Renal cortical epithelial cell (primary cell): ENCODE data around the gene PLCG2. TPM values are rescaled to one million over a fixed set of nuclear protein-coding genes. Genes with fewer than 3 reads are reported as not detected.

Experiments used
- DNase-seq: peaks from one replicate; pipeline ENCODE4 v3.0.0-alpha.2; 2011; ENCODE audit warnings: low read depth
- total RNA-seq: library from RNA; depleted of rRNA; stranded (reverse); fragments of >200 nt; gene quantifications from 2 replicates; pipeline ENCODE4 v1.2.3, GENCODE V29; 2014

PLCG2 gene
- total RNA-seq, 1 donor from 2014 or later, result 20.5 TPM

DNA sequence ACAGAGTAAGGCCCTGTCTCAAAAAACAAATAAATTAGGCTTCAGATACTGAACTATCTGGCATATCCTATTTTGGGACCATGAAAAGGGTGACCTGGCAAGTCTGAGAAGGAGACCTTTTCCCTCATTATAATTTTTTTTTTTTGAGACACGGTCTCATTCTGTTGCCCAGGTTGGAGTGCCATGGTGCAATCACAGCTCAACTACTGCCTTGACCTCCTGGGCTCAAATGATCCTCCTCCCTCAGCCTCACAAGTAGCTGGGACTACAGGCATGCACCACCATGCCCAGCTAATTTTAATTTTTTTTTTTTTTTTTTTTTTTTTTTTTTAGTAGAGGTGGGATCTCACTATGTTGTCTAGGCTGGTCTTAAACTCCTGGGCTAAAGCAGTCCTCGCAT is 37.3 kb downstream of the PLCG2 start:
- DNase-seq, result no peak

DNA sequence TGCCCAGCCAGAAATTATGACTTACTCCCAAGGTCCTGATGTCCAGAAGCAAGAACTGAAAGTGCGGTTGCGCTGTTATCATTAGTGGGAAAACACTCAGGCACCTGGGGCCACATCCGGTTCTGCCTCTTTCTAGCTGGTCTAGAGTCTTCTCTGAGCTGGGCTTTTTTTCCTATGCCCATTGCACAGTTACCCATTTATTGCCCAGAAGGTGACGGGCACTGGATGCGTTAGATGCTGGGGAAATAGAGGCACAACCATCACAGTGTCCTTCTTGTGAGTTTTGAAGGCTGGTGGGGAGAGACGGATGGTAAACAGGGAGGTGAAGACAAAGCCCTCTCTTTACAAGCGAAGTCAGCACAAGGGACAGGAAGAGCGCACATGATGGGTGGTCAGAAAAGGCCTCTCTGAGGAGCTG is 37.7 kb downstream of the PLCG2 start:
- no peak for DNase-seq

DNA sequence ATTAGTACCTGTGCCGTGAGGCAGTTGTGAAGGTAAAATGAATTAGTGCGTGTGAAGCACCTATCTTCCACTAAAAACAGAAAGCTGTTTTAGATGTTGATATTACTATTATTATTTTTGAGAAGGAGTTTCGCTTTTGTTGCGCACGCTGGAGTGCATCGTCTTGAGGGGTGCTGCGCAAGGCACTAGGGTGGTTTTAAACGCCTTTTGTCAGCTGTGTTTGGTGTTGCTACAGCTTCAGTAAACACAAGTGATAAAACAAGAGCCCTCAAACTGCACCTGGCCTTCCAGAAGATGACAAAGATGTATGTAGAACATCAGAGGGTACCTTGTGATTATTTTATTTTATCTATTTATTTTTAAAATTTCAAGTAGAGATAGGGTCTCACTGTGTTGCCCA is 38.2 kb downstream of the PLCG2 start:
- DNase-seq, result no peak

DNA sequence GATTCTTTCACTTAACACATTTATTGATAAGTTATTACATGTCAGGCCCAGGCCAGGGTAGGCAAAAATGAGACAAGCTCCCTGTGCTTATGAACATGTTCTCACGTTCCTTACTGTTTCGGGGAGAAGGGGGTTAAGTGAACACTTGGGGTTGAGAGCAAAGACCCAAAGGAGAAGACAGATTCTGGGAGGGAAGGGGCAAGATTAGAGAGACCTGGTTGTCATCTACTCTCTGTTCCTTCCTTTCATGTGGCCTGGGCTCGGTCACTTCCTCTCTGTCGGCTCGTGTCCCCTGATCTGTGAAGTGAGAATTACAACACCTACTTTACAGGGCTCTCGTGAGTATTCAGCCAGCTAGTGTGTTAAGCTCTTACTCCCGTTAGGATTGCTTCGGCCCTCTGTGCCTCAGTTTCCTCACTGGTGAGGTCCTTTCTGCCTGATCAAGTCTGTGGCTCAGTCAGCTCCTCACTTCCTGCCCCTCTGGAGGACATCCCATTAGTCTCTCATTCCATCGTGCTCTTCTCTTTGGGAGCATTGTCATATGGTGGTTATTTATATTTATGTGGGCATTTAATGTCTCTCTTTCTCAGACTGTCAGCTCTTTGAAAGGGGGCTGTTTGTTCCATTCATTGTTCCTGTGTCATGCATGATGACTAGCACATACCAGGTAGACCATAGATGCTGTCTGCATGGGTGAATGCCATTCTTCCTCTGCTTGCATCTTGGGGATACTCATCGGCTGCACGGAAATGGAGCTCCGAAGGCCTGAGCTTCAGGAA is 38.9 kb downstream of the PLCG2 start:
- DNase-seq, result no peak

DNA sequence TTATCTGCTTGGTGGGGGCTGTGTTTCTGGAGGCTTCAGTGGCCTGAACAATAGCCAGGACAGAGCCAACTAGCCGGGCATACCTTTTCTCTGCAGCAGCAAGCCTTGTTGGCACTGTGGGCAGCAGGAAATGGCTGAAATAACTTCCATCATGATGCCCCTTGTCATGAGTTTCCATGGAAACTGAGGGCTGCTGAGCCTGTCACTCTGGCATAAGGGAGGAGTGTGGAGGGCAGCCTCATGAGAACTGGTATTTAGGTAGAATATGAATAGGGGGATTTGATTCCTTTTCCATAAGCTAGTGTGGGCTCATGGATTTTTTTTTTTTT is 39.4 kb downstream of the PLCG2 start:
- no peak for DNase-seq

DNA sequence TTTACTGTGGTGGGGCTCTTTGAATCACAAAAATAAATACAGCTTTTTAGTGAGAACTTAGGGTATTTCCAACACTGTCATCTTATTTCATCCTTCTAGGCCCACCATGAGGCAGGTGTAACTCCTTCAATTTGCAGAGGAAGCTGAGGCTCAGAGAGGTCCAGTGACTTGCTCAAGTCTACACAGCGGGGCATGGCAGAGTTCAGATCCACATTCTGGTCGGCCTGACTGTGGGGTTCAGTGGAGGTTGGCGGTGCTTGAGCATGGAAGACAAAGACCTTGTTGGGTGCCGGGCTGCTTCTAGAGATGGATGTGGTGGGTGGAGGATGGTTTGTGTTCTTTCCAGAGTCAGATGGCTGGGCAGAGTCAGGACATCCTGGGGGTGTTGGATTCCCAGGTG is 39.8 kb downstream of the PLCG2 start:
- no peak for DNase-seq

DNA sequence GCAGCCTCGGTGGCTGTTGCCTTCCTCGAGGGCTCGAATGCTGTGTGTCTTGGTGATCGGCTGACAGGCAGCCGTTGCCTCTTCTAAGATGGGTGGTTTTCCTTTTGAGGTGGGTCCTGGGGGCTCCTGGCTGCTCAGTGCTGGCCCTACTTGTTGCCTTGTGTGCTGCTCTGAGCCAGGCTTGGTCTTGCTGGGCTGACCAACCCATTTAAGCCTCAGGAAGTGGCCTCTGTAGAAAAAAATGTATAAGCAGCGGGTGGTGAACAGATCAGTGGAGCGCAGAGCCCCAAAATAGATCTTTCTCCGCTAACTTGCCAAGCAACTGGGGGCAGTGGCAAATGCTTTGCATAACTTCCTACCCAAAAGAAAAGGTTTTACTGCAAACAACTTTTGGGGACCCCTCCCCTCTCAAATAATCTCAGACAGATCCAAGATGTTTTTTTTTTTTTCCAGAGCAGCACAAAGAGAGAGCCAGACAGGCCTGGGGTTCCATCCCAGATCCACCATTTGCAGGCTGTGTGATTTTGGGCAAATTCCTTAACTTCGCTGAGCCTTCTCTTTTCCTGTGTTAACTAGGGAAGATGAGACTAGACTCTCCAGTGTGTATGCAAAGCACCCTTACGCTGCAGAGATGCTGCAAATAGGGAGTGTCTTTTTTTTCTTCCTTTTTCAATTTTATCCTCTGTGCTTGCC is 42.5 kb downstream of the PLCG2 start:
- no peak for DNase-seq

DNA sequence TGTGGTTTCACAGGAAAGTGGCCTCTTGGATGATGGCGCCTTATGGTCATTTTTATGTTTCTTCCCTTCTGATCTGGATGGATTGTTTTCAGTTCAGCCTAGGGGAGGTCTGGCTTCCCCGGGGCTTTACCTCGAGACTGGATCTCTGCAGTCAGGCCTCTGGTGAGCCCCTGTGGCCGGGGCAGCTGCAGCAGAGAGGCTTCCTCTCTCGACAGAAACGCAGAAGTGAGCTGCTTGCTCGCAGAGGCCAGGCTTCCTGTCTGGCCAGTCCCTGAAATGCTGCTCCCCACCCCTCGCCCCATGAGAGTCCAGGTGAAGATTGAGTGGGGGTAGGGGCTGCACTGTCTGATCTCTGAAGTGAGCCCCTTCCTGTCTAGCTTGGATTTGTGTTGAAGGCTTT is 44.0 kb downstream of the PLCG2 start:
- no peak for DNase-seq

DNA sequence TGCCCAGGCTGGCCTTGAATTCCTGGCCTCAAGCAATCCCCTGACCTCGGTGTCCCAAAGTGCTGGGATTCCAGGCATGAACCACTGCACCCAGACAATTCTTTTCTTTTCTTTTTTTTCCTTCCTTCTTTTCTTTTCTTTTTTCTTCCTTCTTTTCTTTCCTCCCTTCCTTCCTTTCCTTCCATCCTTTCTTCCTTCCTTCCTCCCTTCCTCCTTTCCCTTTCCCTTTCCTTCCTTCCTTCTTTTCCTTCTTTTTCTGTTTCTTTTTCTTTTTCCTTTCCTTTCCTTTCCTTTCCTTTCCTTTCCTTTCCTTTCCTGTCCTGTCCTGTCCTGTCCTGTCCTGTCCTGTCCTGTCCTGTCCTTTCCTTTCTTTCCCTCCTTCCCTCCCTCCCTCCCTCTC is 44.6 kb downstream of the PLCG2 start:
- DNase-seq, result no peak

DNA sequence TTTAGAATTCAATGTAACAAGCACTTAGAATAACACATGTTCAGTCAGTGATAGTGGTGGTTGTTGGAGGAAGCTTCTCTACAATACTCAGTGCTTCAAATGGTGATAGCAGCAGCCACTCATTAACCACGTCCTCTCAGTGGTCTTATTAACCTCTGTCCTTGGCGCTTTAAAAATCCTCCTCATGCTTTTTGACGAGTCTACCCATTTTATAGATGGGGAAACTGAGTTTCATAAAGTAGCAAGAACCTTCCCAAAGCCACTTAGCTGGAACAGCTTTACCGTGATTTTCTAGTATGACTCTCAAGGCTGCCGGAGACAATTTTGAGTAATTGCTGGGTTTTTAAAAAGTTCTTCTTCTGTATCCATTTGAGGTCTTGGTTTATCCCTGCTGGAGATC is 47.4 kb downstream of the PLCG2 start:
- no peak for DNase-seq

DNA sequence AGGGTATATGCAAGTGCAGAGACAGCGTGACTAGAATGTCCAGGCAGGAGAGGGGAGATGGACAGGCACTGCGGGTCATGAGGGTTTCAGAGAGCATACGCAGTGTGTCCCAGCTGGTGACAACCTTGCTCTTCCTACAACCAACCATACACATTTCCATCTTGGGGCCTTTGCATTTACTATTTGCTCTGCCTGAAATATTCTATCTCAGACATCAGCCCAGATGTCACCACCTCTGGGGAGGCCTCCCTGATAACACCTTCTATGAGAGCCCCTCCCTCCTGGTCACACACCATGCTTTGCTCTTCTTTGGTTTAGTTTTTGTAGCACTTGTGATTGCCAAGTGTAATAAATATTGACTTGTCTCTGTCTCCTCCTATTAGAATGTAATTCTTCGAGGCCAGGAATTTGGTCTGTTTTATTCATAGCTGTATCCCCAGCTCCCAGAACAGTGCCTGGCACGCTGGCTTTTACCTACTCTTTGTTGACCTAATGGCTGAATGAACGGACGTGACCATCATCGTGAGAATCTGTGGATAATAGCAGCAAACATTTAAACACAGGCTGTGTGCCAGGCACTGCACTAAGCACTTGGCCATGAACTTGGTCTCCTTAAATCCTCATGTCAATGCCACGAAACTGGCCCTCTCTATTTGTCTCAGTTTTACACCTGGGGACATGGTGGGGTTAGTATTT is 51.9 kb downstream of the PLCG2 start:
- DNase-seq, result no peak

DNA sequence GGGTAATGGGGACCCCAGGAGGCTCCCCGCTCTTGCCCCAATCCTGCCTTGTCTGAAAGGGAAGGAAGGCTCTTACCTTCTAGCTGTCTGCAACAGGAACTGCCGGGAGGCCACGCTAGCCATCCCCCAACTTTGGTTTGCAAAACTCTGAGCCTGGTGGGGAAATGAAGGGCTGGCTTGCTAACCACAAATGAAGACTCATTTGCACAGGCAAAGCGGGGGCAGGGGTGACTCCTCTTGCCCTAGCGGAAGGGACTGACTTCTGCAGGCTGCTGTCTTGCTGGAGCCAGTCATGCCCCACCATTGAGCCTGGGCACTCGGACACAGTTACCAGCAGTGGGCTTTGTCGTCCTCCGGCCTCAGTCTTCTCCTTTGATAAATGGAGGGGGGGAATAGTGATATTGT is 52.6 kb downstream of the PLCG2 start:
- DNase-seq, result no peak

DNA sequence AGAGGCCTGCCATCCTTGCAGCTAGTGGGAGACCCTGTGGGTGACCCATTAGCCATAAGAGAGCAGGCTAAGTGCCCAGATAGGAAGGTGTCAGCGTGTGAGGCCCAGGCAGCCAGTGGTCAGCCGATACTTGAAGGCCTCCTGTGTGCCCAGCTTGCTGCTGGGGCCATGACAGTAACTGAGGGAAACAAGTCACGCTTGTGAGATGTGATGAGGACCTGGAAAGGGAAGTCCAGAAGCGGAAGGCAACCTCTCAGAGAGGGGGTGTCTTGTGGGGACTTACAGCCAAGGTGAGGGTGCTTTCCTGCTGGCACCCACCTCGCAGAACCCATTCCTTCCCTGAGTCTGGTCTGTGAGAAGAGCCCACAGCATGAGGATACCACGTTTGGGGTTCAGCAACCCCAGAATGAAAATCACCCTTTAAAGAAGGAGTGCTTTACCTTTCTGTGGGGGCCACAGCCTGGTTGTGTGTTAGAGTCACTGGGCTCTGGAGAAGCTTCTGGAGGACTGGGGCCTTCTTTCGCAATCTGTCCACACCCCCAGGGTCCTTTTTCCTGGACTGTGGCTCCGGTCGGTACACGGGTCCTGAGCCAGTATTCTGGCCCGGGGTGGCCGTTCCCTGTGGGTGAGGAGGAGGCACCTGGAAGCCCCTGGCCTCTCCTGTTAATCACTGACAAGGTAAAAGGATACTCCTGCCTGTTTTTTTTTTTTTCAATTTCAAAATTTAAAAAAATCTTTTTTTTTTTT is 53.9 kb downstream of the PLCG2 start:
- DNase-seq, result no peak

DNA sequence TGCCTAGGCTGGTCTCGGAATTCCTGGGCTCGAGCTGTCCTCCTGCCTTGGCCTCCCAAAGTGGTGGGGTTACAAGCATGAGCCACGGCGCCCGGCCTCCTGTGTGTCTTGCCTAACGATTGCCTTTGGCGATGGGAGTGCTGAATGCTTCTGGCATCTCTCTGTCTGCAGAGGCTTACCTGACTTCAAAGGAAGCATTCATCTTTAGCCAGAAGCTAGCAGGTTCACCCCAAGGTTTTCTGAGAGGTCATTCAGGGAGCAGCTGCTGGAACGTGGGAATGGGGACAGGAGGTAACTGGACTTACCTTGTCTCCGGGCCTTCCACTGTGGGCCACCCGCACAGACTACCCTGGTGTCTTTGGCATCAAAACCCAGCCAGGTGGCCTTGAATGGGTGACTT is 54.7 kb downstream of the PLCG2 start:
- DNase-seq, result no peak

DNA sequence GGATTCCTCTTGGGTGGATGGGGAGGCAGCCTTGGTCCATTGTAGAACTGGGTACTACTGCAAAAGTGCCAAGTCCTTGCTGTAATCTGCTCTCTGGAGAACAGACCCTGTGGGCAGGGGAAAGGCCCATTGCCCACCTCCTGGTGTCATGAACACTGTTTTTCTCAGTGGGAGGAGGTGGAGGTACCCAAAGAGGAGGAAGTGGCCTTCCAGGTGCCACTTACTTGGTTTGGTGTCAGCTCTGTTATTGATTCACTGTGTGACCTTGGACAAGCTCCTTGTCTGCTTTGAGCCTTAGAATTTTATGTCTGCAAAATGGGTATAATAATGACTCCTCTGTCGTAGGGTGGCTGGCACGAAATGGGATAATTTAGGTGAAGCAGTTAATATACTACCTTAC is 55.8 kb downstream of the PLCG2 start:
- DNase-seq, result no peak

DNA sequence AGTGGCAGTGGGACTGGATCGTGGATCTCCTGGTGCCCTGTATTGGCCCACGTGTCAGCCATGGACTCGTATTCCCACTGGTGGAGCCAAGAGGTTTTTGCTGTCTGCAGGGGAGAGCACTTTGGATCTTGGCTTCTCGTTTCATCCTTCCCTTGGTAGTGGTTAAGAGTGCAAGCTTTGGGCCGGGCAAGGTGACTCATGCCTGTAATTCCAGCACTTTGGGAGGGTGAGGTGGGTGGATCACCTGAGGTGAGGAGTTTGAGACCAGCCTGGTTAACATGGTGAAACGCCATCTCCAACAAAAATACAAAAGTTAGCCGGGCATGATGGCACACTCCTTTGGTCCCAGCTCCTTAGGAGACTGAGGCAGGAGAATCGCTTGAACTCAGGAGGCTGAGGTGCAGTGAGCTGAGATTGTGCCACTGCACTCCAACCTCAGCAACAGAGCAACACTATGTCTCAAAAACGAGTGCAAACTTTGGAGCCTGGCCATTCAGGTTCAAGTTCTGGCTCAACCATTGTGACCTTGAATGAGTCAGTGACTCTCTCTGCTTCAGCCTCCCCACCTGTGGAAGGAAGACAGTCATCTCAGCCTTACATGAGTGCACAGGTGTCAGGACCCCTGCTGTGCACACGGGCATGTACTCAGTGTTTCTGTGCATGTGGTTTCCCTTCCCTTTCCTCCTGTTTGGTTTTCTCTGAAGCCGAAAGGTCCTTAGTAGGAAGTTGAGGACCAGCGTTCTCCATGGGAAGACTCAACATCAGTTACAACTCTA is 57.4 kb downstream of the PLCG2 start:
- DNase-seq, result peak; percentile 23

DNA sequence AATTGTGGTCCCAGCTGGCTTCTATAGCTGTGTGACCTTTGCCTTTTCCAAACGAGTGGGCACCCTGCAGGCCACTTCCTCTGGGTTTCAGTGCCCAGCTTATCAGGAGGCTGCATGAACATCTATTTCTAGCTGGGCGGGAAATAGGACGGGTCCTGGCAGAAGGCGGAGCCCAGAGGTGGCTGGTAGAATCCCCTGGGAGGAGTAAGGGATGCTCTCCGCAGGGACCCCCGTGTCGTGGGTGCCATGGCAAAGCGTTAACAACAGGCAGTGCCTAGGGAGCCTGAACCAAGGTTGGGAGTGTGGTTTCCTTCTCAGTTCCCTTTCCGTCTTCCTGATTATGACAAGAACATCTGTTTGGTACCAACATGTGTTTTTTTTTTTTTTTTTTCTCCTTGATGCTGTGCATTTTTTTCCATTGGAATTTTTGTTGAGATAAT is 58.2 kb downstream of the PLCG2 start:
- no peak for DNase-seq

DNA sequence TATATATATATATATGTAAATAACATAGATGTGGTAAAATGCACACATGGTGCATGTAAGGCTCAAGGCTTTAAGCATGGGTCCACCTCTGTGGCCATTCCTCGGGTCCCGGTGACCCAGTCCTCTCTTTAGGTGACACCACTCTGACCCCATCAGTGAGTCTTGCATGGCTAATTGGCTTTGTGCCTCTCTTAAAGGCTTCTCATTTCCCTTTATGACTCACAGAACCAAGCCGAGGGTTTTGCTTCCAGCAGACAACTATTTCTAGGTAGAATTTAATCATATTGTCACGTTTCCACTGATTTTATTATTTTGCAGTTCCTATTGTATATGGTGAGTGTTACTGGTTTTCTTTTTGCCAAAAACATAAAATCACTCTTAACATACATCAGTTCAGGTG is 59.7 kb downstream of the PLCG2 start:
- peak; percentile 60 for DNase-seq

DNA sequence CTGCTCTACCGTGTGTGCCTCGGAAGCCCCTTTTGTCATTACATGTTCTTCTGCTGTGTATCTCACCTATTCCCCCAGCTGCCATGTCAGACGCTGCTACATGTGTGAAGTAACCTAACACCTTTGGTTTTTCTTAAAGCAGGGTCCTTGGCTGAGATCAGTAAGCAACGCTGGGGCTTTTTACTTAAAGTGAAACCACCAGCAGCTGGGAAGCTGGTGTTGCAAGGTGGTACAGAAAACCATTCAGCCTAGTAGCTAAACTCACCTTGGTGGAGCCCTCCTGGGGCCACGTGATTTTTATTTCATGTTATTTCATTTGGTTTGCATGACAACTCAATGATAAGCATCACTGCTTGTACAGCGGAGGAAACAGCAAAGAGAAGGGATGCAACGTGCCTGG is 62.6 kb downstream of the PLCG2 start:
- DNase-seq, result no peak

DNA sequence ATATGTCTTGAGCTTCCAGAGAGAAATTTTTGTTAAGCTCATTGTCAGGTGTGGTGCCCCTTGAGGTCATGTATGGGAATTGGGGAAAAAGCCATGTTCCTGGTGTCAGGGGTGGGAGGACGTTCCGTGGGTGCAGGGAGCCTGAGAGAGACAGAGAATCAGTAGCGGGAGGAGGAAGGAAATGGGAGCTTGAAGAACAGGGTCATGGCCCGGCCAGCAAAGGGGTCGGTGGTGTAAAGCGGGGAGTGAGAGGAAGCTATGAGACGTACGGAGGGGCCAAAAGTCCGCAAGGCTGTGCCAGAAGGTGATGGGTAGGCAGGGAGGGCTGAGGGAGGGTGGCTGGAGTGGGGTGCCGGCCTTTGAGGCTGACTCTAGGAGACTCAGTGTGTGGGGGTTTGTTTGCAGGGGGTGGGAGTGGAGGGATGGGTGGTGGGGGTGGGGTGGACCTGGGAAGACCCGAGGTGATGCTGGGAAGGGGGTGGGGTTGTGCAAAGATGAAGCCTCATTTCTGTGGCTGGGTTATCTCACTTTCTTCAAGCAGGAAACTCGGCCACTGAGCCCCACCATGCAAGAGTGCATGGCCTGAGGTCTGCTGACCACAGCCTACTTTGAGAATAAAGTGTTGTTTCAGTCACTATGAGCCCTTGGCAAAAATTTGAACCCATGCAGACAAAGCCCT is 63.6 kb downstream of the PLCG2 start:
- DNase-seq, result no peak

DNA sequence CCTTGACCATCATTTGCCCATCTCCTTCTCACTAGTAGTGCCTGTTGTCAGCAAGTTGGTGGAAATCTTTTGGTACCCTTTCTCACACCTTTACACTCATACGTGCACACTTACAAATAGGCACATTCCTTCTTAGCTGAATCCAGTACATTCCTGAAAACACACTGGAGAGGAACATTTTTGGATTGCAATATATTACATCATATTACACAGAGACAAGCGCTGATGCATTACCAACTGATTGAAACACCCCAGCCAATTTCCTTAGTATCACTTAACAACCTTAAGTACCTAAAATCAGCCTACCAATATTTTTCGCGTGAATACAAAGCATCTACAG is 64.1 kb downstream of the PLCG2 start:
- no peak for DNase-seq
